ENCODE data around the gene CD300LG.
"Not testable (repeated sequence)": the region's sequence is repeated elsewhere in the genome, so short reads cannot be mapped to it uniquely, and the experiment has no call there.

Gene CD300LG

DNA sequence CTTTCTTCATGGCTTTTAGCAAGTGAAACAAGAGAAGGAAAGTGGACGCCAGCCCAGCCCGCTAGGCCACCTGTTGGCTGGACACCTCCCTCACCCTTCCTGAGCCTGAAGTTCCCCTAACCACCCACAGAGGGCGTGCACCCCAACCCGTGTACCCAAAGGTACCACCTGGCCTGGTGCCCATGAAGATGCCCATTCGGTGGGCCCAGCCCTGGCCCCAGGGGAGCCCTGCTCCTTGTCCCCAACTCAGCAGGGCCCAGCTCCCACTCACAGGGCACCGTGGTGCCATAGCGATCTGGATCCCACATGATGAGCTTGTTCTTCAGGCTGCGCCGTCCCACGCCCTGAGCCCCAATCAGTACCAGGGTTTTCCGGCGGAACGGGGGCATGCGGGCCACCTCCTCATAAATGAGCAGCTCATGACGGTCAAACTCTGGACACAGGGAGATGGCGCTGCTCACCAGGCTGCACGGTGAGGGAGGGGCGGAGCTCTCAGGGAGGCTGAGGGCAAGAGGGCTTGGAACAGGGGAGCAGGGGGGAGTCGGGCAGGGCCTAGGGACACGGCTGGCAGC lies 33.5 kb downstream of the CD300LG start:
- peak; percentile 5 for DNase-seq

- DNase-seq, result no peak
These were observed 34.2 kb downstream of the CD300LG start for GRCh38 chr17:43881181-43881580.

- no peak for DNase-seq
These were observed 35.0 kb downstream of the CD300LG start for GRCh38 chr17:43881758-43882505.

DNA sequence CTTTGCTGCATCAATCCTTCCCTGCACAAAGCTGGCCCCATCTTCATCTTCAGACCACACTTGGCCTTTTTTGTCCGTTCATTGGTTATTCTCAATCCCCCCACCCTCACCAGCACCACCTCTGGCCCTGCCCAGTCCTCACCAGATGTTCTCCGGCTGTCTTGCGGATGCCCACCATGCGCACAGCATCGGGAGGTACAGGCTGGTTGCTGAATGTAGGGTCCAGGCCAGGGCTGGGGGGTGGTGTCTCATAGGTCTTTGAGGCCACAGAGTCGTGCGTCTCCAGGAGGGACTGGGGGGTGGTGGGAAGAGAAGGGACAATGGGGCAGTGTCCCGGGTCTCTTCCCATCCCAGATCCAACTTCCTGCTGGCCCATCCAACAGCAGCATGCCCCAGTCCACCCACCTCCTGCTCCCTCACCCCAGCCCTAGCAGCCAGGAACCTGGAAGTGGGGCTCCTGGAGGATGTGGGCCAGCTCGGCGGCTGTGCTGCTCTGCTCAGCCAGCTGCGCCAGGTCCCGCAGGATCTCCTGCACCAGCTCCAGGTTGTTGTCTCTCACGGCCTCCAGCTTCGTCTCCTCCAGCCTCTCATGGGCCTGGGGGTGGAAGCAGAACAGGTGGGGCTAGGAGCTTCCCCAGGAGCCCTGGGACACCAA lies 35.9 kb downstream of the CD300LG start:
- DNase-seq, result no peak

DNA sequence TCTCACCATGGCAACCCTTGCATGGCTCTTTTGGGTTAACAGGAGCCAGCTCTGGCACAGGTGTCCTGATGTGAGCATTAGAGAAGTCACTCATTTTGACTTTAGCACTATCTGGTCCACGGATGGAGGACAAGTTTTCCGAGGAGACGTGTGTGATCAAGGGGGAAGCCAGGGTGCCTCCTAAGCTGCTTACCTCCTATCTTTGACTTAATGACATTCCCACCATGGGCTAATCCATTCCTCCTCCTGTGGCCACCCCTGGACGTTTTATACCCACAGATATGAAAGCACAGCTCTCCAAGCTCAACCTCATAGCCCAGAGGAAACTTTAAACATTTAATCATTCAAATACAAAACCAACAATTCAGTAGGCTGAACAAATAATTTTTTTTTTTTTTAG lies 41.6 kb downstream of the CD300LG start:
- no peak for DNase-seq

DNA sequence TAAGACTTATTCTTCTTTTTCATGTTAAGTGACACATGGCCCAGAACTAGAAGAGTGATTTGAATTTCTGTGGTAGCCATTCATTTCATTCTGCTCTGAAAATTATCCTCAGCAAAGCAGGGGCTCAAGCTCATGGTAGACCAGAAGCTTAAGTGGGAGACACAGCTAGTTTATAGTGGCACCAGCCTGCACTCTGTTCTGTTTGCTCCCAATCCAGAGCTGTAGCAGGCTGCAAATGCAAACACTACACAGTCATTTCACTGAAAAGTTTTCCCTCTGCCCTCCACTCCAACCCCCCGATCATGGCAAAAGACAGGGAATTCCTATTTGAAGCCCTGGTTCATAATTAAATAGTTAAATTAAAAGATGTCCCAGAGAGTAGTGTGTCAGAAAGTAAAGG lies 43.3 kb downstream of the CD300LG start:
- no peak for DNase-seq

DNA sequence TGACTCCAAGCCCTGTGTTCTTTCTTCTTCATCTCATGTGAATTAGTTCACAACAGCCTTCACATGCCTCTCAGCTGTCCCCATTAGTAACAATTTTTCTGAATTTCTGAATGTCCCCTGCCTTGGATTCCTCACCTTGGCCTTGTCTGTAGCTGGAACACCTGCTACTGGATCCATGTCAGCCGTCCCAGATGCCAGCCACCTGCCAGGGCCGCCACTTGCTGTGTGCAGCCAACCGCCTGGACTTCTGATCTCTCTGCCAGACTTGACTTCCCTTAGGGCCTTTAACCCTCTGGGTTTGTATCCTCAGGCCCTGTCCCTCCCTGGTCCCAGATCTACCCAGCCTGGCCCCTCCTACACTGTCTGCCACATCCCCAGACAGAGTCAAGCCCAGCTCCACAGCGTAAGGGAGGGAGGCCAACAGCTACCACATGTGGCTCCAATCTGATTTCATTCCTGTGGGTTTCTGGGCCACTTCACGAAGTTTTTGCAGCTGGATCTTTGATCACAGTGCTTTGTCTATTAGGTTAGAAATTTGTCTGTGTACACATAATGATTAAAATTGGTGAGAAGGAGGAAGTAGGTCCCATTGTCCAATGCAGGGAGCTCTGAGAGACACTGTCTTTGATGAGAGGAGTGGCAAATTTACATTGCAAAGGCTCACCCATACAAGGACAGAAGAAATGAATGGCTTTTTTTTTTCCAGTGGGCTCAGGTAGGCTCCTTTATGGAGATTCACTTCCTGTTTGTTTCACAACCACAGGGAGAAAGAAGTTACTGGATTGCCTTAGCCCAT lies 45.1 kb downstream of the CD300LG start:
- DNase-seq, result no peak

DNA sequence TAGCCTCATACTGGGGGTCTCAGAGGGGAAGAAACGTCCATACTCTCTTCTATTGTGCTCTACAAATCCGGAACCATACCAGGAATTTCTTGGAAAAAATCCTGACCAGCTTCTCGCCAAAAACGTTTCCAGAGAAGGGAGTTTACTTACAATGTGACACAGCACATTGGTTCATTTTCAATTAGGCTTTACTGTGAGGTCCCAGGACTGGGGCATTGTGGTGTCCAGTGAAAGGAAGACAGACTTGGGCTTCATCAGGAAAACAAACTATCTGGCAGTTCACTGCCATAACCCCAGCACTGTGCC lies 45.6 kb downstream of the CD300LG start:
- DNase-seq, result no peak

- DNase-seq, result not testable (repeated sequence)
These were observed 47.5 kb downstream of the CD300LG start for GRCh38 chr17:43894494-43894893.

DNA sequence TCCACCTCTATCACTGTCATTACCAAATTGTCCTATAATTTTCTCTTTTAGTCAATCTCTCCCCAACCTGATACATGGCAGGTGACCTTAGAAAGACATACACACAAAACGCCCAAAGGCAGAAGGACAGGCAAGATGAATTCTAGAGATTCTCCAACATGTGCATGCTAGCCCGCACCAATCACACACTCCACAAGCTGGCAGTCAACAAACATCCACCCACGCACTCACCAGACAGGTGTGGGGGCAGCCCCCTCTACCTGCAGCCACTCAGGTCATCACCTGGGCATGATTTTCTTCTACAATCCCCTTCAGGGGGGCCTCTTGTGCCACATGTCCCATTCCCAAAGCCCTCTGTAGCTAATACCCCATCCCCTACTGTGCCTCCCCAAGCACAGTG lies 50.9 kb downstream of the CD300LG start:
- no peak for DNase-seq

DNA sequence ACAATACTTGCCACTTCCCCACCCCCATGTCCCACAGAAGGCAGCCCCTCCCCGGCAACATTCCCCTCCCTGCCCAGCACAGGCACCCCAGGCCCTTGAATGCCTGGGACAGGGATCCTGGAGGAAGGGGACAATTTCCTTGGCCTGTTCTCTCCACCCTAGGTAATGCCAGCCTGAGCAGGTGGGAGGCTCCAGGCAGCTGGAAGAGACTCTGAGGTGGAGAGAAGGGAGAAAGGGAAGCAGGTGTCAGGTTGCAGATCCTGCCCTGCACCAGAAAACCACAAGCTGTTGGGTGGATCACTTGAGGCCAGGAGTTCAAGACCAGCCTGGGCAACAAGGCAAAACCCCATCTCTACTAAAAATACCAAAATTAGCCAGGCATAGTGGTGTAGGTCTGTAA lies 51.5 kb downstream of the CD300LG start:
- DNase-seq, result no peak

DNA sequence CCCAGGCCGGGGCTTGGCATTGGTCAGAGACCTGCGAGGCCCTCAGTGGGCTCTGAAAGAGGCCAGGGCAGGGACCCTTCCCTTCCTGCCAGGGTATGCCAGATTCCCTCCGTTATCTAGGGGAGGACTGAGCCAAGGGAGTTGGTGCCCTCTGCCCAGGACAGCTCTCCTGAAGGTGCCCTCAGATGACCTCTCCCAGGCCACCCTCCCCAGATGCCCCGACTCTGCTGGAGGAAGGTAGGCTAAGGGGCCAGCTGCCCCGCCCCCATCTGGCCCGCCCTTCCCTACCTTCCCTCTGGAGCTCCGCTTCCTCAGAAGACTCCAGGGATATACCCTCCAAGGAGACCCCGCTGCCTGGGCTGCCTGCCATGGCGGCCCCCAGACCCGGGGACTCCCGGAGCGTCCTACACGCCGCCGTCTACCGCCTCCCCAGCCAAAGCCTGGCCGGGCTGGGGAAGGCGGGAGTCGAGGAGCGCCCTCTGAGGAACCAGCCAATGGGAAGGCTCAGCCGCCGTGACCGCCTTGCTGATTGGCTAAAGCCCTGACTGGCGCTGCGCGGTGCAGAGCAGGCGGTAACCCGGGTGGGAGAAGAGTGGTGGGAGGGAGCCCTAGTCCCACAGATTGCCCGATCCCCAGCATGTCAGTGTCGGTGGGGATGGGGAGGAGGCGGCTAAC lies 53.3 kb downstream of the CD300LG start:
- DNase-seq, result peak; percentile 41

- no peak for DNase-seq
These were observed 54.1 kb downstream of the CD300LG start for GRCh38 chr17:43900858-43901754.

GRCh38 chr17:43901861-43902589 lies 55.0 kb downstream of the CD300LG start:
- DNase-seq, result no peak

- no peak for DNase-seq
These were observed 58.5 kb downstream of the CD300LG start for GRCh38 chr17:43905400-43905984.

GRCh38 chr17:43905985-43906852 lies 59.2 kb downstream of the CD300LG start:
- no peak for DNase-seq

- no peak for DNase-seq
These were observed 60.0 kb downstream of the CD300LG start for GRCh38 chr17:43906951-43907424.

GRCh38 chr17:43907425-43907981 lies 60.5 kb downstream of the CD300LG start, which contains the start of gene MPP2:
TSS of gene MPP2 (minus strand) at chr17:43907536. CDS start at chr17:43904460, 3,076 bp downstream.
- DNase-seq, result no peak

Measured in NCI-H2029 treated with DMSO at 0.1 percent for 48 hours (cell line).